OCI-LY7 (cell line): ENCODE measurements around the gene STK32C. TPM values are rescaled to one million over a fixed set of nuclear protein-coding genes. Genes with fewer than 3 reads are reported as not detected.

Experiments used
- BruUV-seq: library from RNA; stranded (reverse); fragments of 400-500 nt; replicated peaks from 2 replicates; lab custom pipeline; 2021; lab: Mats Ljungman, UMichigan
- CTCF ChIA-PET: fragments of 300-600 bp; sonication (Branson Sonifier 250); formaldehyde crosslinking; loops from one replicate; lab custom pipeline; 2022; ENCODE audit warnings: antibody characterized with exemption; ENCODE audit not compliant: unreplicated experiment; lab: Charles Lee
- POLR2A ChIA-PET: fragments of 300-600 bp; sonication (Branson Sonifier 250); formaldehyde crosslinking; loops from one replicate; lab custom pipeline; 2022; ENCODE audit warnings: antibody characterized with exemption; lab: Charles Lee
- DNase-seq: peaks from one replicate; pipeline ENCODE4 v3.0.0-alpha.2; 2015; ENCODE audit warnings: low spot score
- H2AFZ ChIP-seq: fragments of 200-600 bp; sonication (generic), shearing (Covaris generic); 2 replicates; pipeline ENCODE4 v1.6.1; 2014; ENCODE audit warnings: mild to moderate bottlenecking, antibody characterized with exemption, low read length, moderate library complexity
- H3K27ac ChIP-seq: fragments of 200-600 bp; sonication (generic); 2 replicates; pipeline ENCODE4 v1.5.1; 2014; ENCODE audit warnings: mixed run types, low read depth, mild to moderate bottlenecking, moderate library complexity, low read length, inconsistent platforms; ENCODE audit not compliant: poor library complexity, severe bottlenecking
- H3K36me3 ChIP-seq: fragments of 200-600 bp; sonication (generic); 2 replicates; pipeline ENCODE4 v1.6.1; 2014; ENCODE audit warnings: mild to moderate bottlenecking, antibody characterized with exemption, low read length, moderate library complexity, mixed read lengths; ENCODE audit not compliant: insufficient read depth
- H3K4me1 ChIP-seq: fragments of 200-600 bp; sonication (generic); 2 replicates; pipeline ENCODE4 v1.5.1; 2014; ENCODE audit warnings: mild to moderate bottlenecking, low read length; ENCODE audit not compliant: insufficient read depth, poor library complexity, severe bottlenecking
- H3K4me2 ChIP-seq: fragments of 200-600 bp; sonication (generic); 2 replicates; pipeline ENCODE4 v1.6.1; 2014; ENCODE audit warnings: mild to moderate bottlenecking, low read length
- H3K4me3 ChIP-seq: fragments of 200-600 bp; sonication (generic); 2 replicates; pipeline ENCODE4 v1.5.1; 2014; ENCODE audit warnings: mild to moderate bottlenecking, low read depth, low read length; ENCODE audit not compliant: poor library complexity, severe bottlenecking
- H3K79me2 ChIP-seq: fragments of 200-600 bp; sonication (generic); 2 replicates; pipeline ENCODE4 v1.6.1; 2016; ENCODE audit warnings: low read depth, mild to moderate bottlenecking, low read length, moderate library complexity, mixed read lengths; ENCODE audit not compliant: insufficient read depth
- H3K9me2 ChIP-seq: fragments of 200-600 bp; sonication (generic); 2 replicates; pipeline ENCODE4 v1.6.1; 2016; ENCODE audit warnings: mild to moderate bottlenecking, low read length, mixed read lengths; ENCODE audit not compliant: insufficient read depth
- H3K9me3 ChIP-seq: fragments of 200-600 bp; sonication (generic); 2 replicates; pipeline ENCODE4 v1.6.1; 2014; ENCODE audit warnings: mild to moderate bottlenecking, mixed run types, low read length, mixed read lengths
- H4K20me1 ChIP-seq: fragments of 200-600 bp; sonication (generic); 2 replicates; pipeline ENCODE4 v1.6.1; 2014; ENCODE audit warnings: mild to moderate bottlenecking, antibody characterized with exemption, low read length, moderate library complexity, mixed read lengths; ENCODE audit not compliant: insufficient read depth
- EZH2phosphoT487 ChIP-seq: fragments of 200-600 bp; sonication (generic); IDR thresholded peaks from 2 replicates; pipeline ENCODE4 v1.6.1; 2018; ENCODE audit warnings: low read depth, borderline replicate concordance, mild to moderate bottlenecking, mixed run types, antibody characterized with exemption, low read length, moderate library complexity, mixed read lengths
- intact Hi-C: fragments of 100-400 bp; cut with micrococcal nuclease; formaldehyde crosslinking; loops from one replicate; pipeline ENCODE4 v1.10.0; 2022; ENCODE audit not compliant: unreplicated experiment
- total RNA-seq, 2 experiments: library from RNA; depleted of rRNA in 1 of 2; stranded (reverse); fragments of >200 nt in 1 of 2; shearing (Covaris generic) in 1 of 2; gene quantifications; 2 replicates each; pipeline ENCODE4 v1.2.3, GENCODE V29; 2014 to 2022
- TF ChIP-seq, protein P1 (sequence below): fragments of 200-600 bp; sonication (generic); conservative IDR thresholded peaks from 2 replicates; pipeline ENCODE4 v1.5.1; 2014; ENCODE audit warnings: mild to moderate bottlenecking, antibody characterized with exemption, low read length, moderate library complexity, mixed read lengths

STK32C gene
- total RNA-seq, 2 experiments from 2014 or later: 13.1 to 30.4 TPM

GRCh38 chr10:132271458-132272230, 36.1 kb downstream of the STK32C start:
- no peak overlapping the region for H2AFZ ChIP-seq
- no peak overlapping the region for H3K4me3 ChIP-seq
- H3K27ac ChIP-seq: no peak overlapping the region
- H3K4me2 ChIP-seq: no peak overlapping the region
- no peaks in the 10 kb centered on the region for H3K79me2 ChIP-seq
- no peaks in the 10 kb centered on the region for H3K9me2 ChIP-seq
- H3K36me3 ChIP-seq: no peaks in the 10 kb centered on the region
- CTCF ChIA-PET: no interaction called here
- TF ChIP-seq, protein P1, sequence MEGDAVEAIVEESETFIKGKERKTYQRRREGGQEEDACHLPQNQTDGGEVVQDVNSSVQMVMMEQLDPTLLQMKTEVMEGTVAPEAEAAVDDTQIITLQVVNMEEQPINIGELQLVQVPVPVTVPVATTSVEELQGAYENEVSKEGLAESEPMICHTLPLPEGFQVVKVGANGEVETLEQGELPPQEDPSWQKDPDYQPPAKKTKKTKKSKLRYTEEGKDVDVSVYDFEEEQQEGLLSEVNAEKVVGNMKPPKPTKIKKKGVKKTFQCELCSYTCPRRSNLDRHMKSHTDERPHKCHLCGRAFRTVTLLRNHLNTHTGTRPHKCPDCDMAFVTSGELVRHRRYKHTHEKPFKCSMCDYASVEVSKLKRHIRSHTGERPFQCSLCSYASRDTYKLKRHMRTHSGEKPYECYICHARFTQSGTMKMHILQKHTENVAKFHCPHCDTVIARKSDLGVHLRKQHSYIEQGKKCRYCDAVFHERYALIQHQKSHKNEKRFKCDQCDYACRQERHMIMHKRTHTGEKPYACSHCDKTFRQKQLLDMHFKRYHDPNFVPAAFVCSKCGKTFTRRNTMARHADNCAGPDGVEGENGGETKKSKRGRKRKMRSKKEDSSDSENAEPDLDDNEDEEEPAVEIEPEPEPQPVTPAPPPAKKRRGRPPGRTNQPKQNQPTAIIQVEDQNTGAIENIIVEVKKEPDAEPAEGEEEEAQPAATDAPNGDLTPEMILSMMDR: no peak
- TF ChIP-seq EZH2phosphoT487: no peak
- POLR2A ChIA-PET: no interaction called here
- BruUV-seq: no TSS peak
- no peaks in the 10 kb centered on the region for H4K20me1 ChIP-seq
- DNase-seq: no peak
- no peaks in the 10 kb centered on the region for H3K4me1 ChIP-seq
- H3K9me3 ChIP-seq: no peaks in the 10 kb centered on the region
- intact Hi-C loops: no loop called here

GRCh38 chr10:132270721-132271457, 36.9 kb downstream of the STK32C start:
- Histone ChIP-seq H3K36me3 (no peaks in the 10 kb centered on the region), H2AFZ (no peak overlapping the region), H3K4me2 (no peak overlapping the region), H4K20me1 (no peaks in the 10 kb centered on the region), H3K9me2 (no peaks in the 10 kb centered on the region), H3K9me3 (no peaks in the 10 kb centered on the region), H3K79me2 (no peaks in the 10 kb centered on the region), H3K27ac (no peak overlapping the region), H3K4me1 (no peaks in the 10 kb centered on the region), H3K4me3 (no peak overlapping the region)
- TF ChIP-seq, protein P1: no peak
- TF ChIP-seq EZH2phosphoT487: no peak
- ChIA-PET POLR2A (no interaction called here), CTCF (no interaction called here)
- intact Hi-C loops: no loop called here
- no TSS peak for BruUV-seq
- no peak for DNase-seq

DNA sequence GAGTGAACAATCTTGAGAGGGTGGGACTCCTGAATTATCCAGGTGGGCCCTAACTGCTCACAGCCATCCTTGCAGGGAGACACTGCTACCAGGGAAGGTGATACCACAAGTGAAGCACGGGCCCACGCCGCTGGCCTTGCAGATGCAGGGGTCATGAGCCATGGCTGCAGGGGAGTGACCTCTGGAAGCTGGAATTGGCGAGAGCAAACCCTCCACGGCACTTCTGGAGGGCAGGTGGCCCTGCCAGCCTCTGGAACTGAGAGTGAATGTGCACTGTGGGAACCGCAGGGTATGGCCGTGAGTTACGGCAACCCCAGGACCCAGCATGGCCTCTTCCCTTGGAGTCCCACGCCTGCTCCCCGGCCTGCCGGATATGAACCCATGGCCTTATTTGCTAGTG, 37.5 kb downstream of the STK32C start:
- intact Hi-C loops: no loop called here
- Histone ChIP-seq H4K20me1 (no peaks in the 10 kb centered on the region), H3K27ac (no peak overlapping the region), H2AFZ (no peak overlapping the region), H3K9me2 (no peaks in the 10 kb centered on the region), H3K79me2 (no peaks in the 10 kb centered on the region), H3K4me2 (no peak overlapping the region), H3K4me1 (no peaks in the 10 kb centered on the region), H3K9me3 (no peaks in the 10 kb centered on the region), H3K36me3 (no peaks in the 10 kb centered on the region), H3K4me3 (no peak overlapping the region)
- DNase-seq: no peak
- CTCF ChIA-PET: no interaction called here
- TF ChIP-seq, protein P1: no peak
- no peak for TF ChIP-seq EZH2phosphoT487
- no TSS peak for BruUV-seq
- POLR2A ChIA-PET: no interaction called here
